OCI-LY7 (cell line): ENCODE data around the gene XAB2. TPM values are rescaled to one million over a fixed set of nuclear protein-coding genes. Genes with fewer than 3 reads are reported as not detected.

Experiments
- BruUV-seq: library from RNA; stranded (reverse); fragments of 400-500 nt; replicated peaks from 2 replicates; lab custom pipeline; 2021; lab: Mats Ljungman, UMichigan
- CTCF ChIA-PET: fragments of 300-600 bp; sonication (Branson Sonifier 250); formaldehyde crosslinking; loops from one replicate; lab custom pipeline; 2022; ENCODE audit warnings: antibody characterized with exemption; ENCODE audit not compliant: unreplicated experiment; lab: Charles Lee
- POLR2A ChIA-PET: fragments of 300-600 bp; sonication (Branson Sonifier 250); formaldehyde crosslinking; loops from one replicate; lab custom pipeline; 2022; ENCODE audit warnings: antibody characterized with exemption; lab: Charles Lee
- DNase-seq: peaks from one replicate; pipeline ENCODE4 v3.0.0-alpha.2; 2015; ENCODE audit warnings: low spot score
- H2AFZ ChIP-seq: fragments of 200-600 bp; sonication (generic), shearing (Covaris generic); 2 replicates; pipeline ENCODE4 v1.6.1; 2014; ENCODE audit warnings: mild to moderate bottlenecking, antibody characterized with exemption, low read length, moderate library complexity
- H3K27ac ChIP-seq: fragments of 200-600 bp; sonication (generic); 2 replicates; pipeline ENCODE4 v1.5.1; 2014; ENCODE audit warnings: mixed run types, low read depth, mild to moderate bottlenecking, moderate library complexity, low read length, inconsistent platforms; ENCODE audit not compliant: poor library complexity, severe bottlenecking
- H3K36me3 ChIP-seq: fragments of 200-600 bp; sonication (generic); 2 replicates; pipeline ENCODE4 v1.6.1; 2014; ENCODE audit warnings: mild to moderate bottlenecking, antibody characterized with exemption, low read length, moderate library complexity, mixed read lengths; ENCODE audit not compliant: insufficient read depth
- H3K4me1 ChIP-seq: fragments of 200-600 bp; sonication (generic); 2 replicates; pipeline ENCODE4 v1.5.1; 2014; ENCODE audit warnings: mild to moderate bottlenecking, low read length; ENCODE audit not compliant: insufficient read depth, poor library complexity, severe bottlenecking
- H3K4me2 ChIP-seq: fragments of 200-600 bp; sonication (generic); 2 replicates; pipeline ENCODE4 v1.6.1; 2014; ENCODE audit warnings: mild to moderate bottlenecking, low read length
- H3K4me3 ChIP-seq: fragments of 200-600 bp; sonication (generic); 2 replicates; pipeline ENCODE4 v1.5.1; 2014; ENCODE audit warnings: mild to moderate bottlenecking, low read depth, low read length; ENCODE audit not compliant: poor library complexity, severe bottlenecking
- H3K79me2 ChIP-seq: fragments of 200-600 bp; sonication (generic); 2 replicates; pipeline ENCODE4 v1.6.1; 2016; ENCODE audit warnings: low read depth, mild to moderate bottlenecking, low read length, moderate library complexity, mixed read lengths; ENCODE audit not compliant: insufficient read depth
- H3K9me2 ChIP-seq: fragments of 200-600 bp; sonication (generic); 2 replicates; pipeline ENCODE4 v1.6.1; 2016; ENCODE audit warnings: mild to moderate bottlenecking, low read length, mixed read lengths; ENCODE audit not compliant: insufficient read depth
- H3K9me3 ChIP-seq: fragments of 200-600 bp; sonication (generic); 2 replicates; pipeline ENCODE4 v1.6.1; 2014; ENCODE audit warnings: mild to moderate bottlenecking, mixed run types, low read length, mixed read lengths
- H4K20me1 ChIP-seq: fragments of 200-600 bp; sonication (generic); 2 replicates; pipeline ENCODE4 v1.6.1; 2014; ENCODE audit warnings: mild to moderate bottlenecking, antibody characterized with exemption, low read length, moderate library complexity, mixed read lengths; ENCODE audit not compliant: insufficient read depth
- EZH2phosphoT487 ChIP-seq: fragments of 200-600 bp; sonication (generic); IDR thresholded peaks from 2 replicates; pipeline ENCODE4 v1.6.1; 2018; ENCODE audit warnings: low read depth, borderline replicate concordance, mild to moderate bottlenecking, mixed run types, antibody characterized with exemption, low read length, moderate library complexity, mixed read lengths
- intact Hi-C: fragments of 100-400 bp; cut with micrococcal nuclease; formaldehyde crosslinking; loops from one replicate; pipeline ENCODE4 v1.10.0; 2022; ENCODE audit not compliant: unreplicated experiment
- total RNA-seq, 2 experiments: library from RNA; depleted of rRNA in 1 of 2; stranded (reverse); fragments of >200 nt in 1 of 2; shearing (Covaris generic) in 1 of 2; gene quantifications; 2 replicates each; pipeline ENCODE4 v1.2.3, GENCODE V29; 2014 to 2022
- TF ChIP-seq, protein P1 (sequence below): fragments of 200-600 bp; sonication (generic); conservative IDR thresholded peaks from 2 replicates; pipeline ENCODE4 v1.5.1; 2014; ENCODE audit warnings: mild to moderate bottlenecking, antibody characterized with exemption, low read length, moderate library complexity, mixed read lengths

XAB2 gene
- total RNA-seq, 2 experiments from 2014 or later = 36.6 to 39.9 TPM

DNA sequence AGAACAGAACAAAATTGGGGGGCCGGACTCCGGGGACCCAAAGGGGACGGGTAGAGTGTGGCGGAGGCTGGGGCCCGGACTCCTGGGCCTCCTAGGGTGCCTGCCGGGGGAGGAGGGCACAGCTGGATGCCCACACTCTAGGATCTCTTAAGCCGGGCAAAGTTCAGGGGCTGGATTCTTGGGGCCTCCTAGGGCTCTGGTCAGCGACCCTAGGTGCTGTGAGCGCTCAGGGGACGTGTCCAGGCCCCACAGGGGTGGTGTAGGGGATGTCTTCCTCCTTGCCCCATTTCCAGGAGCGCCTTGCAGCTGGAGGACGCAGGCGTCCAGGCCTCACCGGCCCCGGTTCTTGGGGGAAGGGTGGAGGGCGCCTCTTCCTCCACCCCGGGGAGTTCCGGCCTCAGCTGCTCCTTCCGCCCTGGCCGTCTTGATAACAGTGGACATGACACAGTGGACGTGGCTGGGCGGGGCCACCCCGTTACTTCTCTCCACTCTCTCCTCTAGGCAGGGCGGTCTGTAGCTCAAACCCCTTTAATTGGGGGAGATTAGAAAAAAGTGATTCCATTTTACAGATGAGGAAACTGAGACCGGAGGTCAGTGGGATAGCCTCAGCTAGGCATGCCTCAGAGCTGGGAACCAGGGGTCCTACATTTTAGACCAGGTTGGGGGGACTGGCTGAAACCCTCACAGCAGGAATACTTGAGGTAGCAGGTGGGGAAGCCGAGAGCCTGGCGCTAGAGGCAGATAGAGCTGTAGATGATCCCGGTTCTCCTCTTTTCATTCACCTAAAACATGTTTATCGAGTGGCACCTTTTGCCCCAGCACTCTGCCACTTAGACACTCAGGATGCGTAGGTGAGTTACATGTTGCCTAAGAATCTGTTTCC, 8.3 kb upstream of the XAB2 start:
- ChIA-PET POLR2A (interaction anchor here (0.6 to 1.2 kb wide), 4 partner anchors 8 to 169 kb away, joined by 3 to 6 read pairs (median 4); partner anchors contain the start of genes PET100 and XAB2), CTCF (no interaction called here)
- Histone ChIP-seq H3K36me3 (0 out of 2 replicates have a peak, but pooled peaks cover under 1% of the 10 kb centered on the region), H3K9me3 (no peaks in the 10 kb centered on the region), H4K20me1 (no peaks in the 10 kb centered on the region), H3K4me3 (peak overlapping the region; percentile 98), H3K27ac (no peak overlapping the region), H3K4me2 (peak overlapping the region; percentile 91), H3K79me2 (no peaks in the 10 kb centered on the region; the same call in 1 of the 2 replicates), H3K9me2 (no peaks in the 10 kb centered on the region), H2AFZ (peak overlapping the region; percentile 45; the same call in 1 of the 2 replicates), H3K4me1 (peaks cover 15% of the 10 kb centered on the region)
- DNase-seq = peak; percentile 29
- TF ChIP-seq EZH2phosphoT487 = no peak
- TF ChIP-seq, protein P1, sequence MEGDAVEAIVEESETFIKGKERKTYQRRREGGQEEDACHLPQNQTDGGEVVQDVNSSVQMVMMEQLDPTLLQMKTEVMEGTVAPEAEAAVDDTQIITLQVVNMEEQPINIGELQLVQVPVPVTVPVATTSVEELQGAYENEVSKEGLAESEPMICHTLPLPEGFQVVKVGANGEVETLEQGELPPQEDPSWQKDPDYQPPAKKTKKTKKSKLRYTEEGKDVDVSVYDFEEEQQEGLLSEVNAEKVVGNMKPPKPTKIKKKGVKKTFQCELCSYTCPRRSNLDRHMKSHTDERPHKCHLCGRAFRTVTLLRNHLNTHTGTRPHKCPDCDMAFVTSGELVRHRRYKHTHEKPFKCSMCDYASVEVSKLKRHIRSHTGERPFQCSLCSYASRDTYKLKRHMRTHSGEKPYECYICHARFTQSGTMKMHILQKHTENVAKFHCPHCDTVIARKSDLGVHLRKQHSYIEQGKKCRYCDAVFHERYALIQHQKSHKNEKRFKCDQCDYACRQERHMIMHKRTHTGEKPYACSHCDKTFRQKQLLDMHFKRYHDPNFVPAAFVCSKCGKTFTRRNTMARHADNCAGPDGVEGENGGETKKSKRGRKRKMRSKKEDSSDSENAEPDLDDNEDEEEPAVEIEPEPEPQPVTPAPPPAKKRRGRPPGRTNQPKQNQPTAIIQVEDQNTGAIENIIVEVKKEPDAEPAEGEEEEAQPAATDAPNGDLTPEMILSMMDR = no peak
- intact Hi-C loops = no loop called here
- BruUV-seq = no TSS peak

DNA sequence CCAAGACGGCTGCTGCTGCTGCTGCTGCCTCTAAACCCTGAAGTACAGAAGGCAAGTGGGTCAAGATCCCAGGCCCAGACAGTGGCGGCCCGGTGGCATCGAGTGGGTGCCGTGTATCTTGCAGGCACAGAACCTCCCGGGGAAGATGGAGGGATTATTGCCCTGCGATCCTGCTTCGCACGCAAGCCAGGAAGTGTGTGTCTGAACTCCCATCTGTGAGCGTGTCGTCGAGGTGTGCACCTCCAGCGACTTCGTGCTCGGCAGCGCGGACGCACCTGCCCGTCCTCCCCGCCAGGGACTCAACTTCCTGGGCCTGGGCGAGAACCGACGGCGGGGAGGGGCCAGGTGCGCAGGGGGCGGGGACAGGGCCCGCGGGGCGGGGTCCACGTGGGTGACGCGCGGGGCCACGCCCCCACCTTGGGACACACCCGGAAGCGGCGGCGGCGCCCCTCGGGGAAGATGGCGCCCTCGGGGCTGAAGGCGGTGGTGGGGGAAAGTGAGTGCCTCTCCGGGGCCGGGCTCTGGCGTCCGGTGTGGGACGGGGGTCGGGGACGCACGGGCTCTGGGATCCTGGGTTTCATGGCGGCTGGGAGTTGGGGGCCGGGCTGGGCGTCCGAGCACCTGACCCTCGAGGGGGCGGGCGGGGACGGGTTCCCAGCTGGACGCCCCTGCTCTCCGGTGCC, 7.5 kb upstream of the XAB2 start, which contains the start of gene STXBP2:
Gene STXBP2, plus strand, starts transcription at position 420 of the 683 bp plus-strand sequence. Its CDS starts 40 bp downstream, at position 460.
- Histone ChIP-seq H3K9me3 (no peaks in the 10 kb centered on the region), H4K20me1 (no peaks in the 10 kb centered on the region), H3K27ac (no peak within 1 kb of the TSS), H3K4me3 (peak within 1 kb of the TSS; percentile 98), H3K9me2 (no peaks in the 10 kb centered on the region), H2AFZ (peak within 1 kb of the TSS; percentile 45; the same call in 1 of the 2 replicates), H3K36me3 (peaks cover 9% of the 10 kb centered on the region; the same call in 1 of the 2 replicates), H3K79me2 (no peaks in the 10 kb centered on the region; the same call in 1 of the 2 replicates), H3K4me2 (peak within 1 kb of the TSS; percentile 91), H3K4me1 (peaks cover 15% of the 10 kb centered on the region)
- POLR2A ChIA-PET = no interaction called here
- BruUV-seq = no TSS peak
- intact Hi-C loops = no loop called here
- CTCF ChIA-PET = no interaction called here
- peak; percentile 91 for DNase-seq
- TF ChIP-seq EZH2phosphoT487 = no peak
- TF ChIP-seq, protein P1 = no peak
